Mucosa of stomach (tissue), 1 donor: ENCODE measurements around the gene SLC22A15.

Experiments
- H3K27me3 ChIP-seq: one replicate; pipeline ENCODE4 v1.7.0; 2013; ENCODE audit warnings: mild to moderate bottlenecking, low read length; ENCODE audit not compliant: control insufficient read depth, insufficient read depth
- H3K36me3 ChIP-seq: one replicate; pipeline ENCODE4 v1.7.0; 2013; ENCODE audit warnings: low read length; ENCODE audit not compliant: control insufficient read depth, insufficient read depth
- H3K4me1 ChIP-seq: one replicate; pipeline ENCODE4 v1.7.0; 2013; ENCODE audit warnings: mild to moderate bottlenecking, low read length; ENCODE audit not compliant: control insufficient read depth, insufficient read depth
- H3K4me3 ChIP-seq: one replicate; pipeline ENCODE4 v1.7.0; 2013; ENCODE audit warnings: low read length
- H3K9ac ChIP-seq: one replicate; pipeline ENCODE4 v1.7.0; 2013; ENCODE audit warnings: mild to moderate bottlenecking, low read length, moderate library complexity
- H3K9me3 ChIP-seq: one replicate; pipeline ENCODE4 v1.7.0; 2013; ENCODE audit warnings: mild to moderate bottlenecking, low read length, moderate library complexity; ENCODE audit not compliant: control insufficient read depth
- donor health status: Pancreatic carcinoma.

SLC22A15 gene

GRCh38 chr1:115976062-115976920, at the start of gene SLC22A15:
SLC22A15 (plus strand) TSS chr1:115976513; CDS start chr1:115976628, 115 bp downstream.
- Histone ChIP-seq H3K36me3 (no peaks in the 10 kb centered on the region), H3K9me3 (no peaks in the 10 kb centered on the region), H3K4me3 (peak within 1 kb of the TSS; percentile 63), H3K27me3 (no peaks in the 10 kb centered on the region), H3K9ac (peak within 1 kb of the TSS; percentile 83), H3K4me1 (peaks cover 18% of the 10 kb centered on the region)

GRCh38 chr1:115927971-115928370, 48.3 kb upstream of the SLC22A15 start:
- Histone ChIP-seq H3K27me3 (no peaks in the 10 kb centered on the region), H3K36me3 (no peaks in the 10 kb centered on the region)

GRCh38 chr1:115929881-115930280, 46.4 kb upstream of the SLC22A15 start:
- Histone ChIP-seq H3K36me3 (no peaks in the 10 kb centered on the region), H3K9me3 (no peaks in the 10 kb centered on the region), H3K4me3 (no peak overlapping the region), H3K27me3 (no peaks in the 10 kb centered on the region), H3K4me1 (peaks cover under 1% of the 10 kb centered on the region), H3K9ac (no peak overlapping the region)

More at GRCh38 chr1:115927971-115928370, 48.3 kb upstream of the SLC22A15 start:
- Histone ChIP-seq H3K9ac (no peak overlapping the region), H3K4me3 (no peak overlapping the region), H3K9me3 (no peaks in the 10 kb centered on the region), H3K4me1 (peaks cover 8% of the 10 kb centered on the region)

GRCh38 chr1:115933625-115934024, 42.7 kb upstream of the SLC22A15 start:
- Histone ChIP-seq H3K4me1 (no peaks in the 10 kb centered on the region), H3K9me3 (no peaks in the 10 kb centered on the region), H3K4me3 (no peak overlapping the region), H3K9ac (no peak overlapping the region), H3K36me3 (no peaks in the 10 kb centered on the region), H3K27me3 (no peaks in the 10 kb centered on the region)

- H3K36me3 ChIP-seq: no peaks in the 10 kb centered on the region
- no peak overlapping the region for H3K9ac ChIP-seq
- H3K9me3 ChIP-seq: no peaks in the 10 kb centered on the region
- H3K27me3 ChIP-seq: no peaks in the 10 kb centered on the region
- H3K4me3 ChIP-seq: no peak overlapping the region
- no peaks in the 10 kb centered on the region for H3K4me1 ChIP-seq
Measured at GRCh38 chr1:115939455-115939854, 36.9 kb upstream of the SLC22A15 start.

GRCh38 chr1:115946116-115946515, 30.2 kb upstream of the SLC22A15 start:
- H3K9me3 ChIP-seq: no peaks in the 10 kb centered on the region
- H3K9ac ChIP-seq: no peak overlapping the region
- no peaks in the 10 kb centered on the region for H3K36me3 ChIP-seq
- H3K27me3 ChIP-seq: no peaks in the 10 kb centered on the region
- H3K4me3 ChIP-seq: no peak overlapping the region
- H3K4me1 ChIP-seq: peaks cover 4% of the 10 kb centered on the region

GRCh38 chr1:115949156-115949555, 27.2 kb upstream of the SLC22A15 start:
- H3K9ac ChIP-seq: no peak overlapping the region
- H3K36me3 ChIP-seq: no peaks in the 10 kb centered on the region
- no peaks in the 10 kb centered on the region for H3K9me3 ChIP-seq
- H3K4me1 ChIP-seq: peaks cover 26% of the 10 kb centered on the region
- H3K4me3 ChIP-seq: no peak overlapping the region
- H3K27me3 ChIP-seq: no peaks in the 10 kb centered on the region

- H3K36me3 ChIP-seq: no peaks in the 10 kb centered on the region
- H3K4me3 ChIP-seq: no peak overlapping the region
- no peak overlapping the region for H3K9ac ChIP-seq
- no peaks in the 10 kb centered on the region for H3K27me3 ChIP-seq
- peaks cover 25% of the 10 kb centered on the region for H3K4me1 ChIP-seq
- no peaks in the 10 kb centered on the region for H3K9me3 ChIP-seq
Measured at GRCh38 chr1:115951560-115951959, 24.8 kb upstream of the SLC22A15 start.

GRCh38 chr1:115952547-115952946, 23.8 kb upstream of the SLC22A15 start:
- Histone ChIP-seq H3K9me3 (no peaks in the 10 kb centered on the region), H3K9ac (peak overlapping the region; percentile 23), H3K4me1 (peaks cover 25% of the 10 kb centered on the region), H3K4me3 (no peak overlapping the region), H3K36me3 (no peaks in the 10 kb centered on the region), H3K27me3 (no peaks in the 10 kb centered on the region)

GRCh38 chr1:115953180-115953579, 23.1 kb upstream of the SLC22A15 start:
- H3K9ac ChIP-seq: peak overlapping the region; percentile 23
- no peak overlapping the region for H3K4me3 ChIP-seq
- peaks cover 25% of the 10 kb centered on the region for H3K4me1 ChIP-seq
- H3K36me3 ChIP-seq: no peaks in the 10 kb centered on the region
- H3K27me3 ChIP-seq: no peaks in the 10 kb centered on the region
- H3K9me3 ChIP-seq: no peaks in the 10 kb centered on the region

- Histone ChIP-seq H3K36me3 (no peaks in the 10 kb centered on the region), H3K9me3 (no peaks in the 10 kb centered on the region), H3K4me1 (peaks cover 25% of the 10 kb centered on the region), H3K27me3 (no peaks in the 10 kb centered on the region), H3K9ac (no peak overlapping the region), H3K4me3 (no peak overlapping the region)
Measured at GRCh38 chr1:115954684-115955083, 21.6 kb upstream of the SLC22A15 start.

GRCh38 chr1:115955228-115955627, 21.1 kb upstream of the SLC22A15 start:
- Histone ChIP-seq H3K4me3 (no peak overlapping the region), H3K9ac (no peak overlapping the region), H3K36me3 (no peaks in the 10 kb centered on the region), H3K4me1 (peaks cover 25% of the 10 kb centered on the region), H3K9me3 (no peaks in the 10 kb centered on the region), H3K27me3 (no peaks in the 10 kb centered on the region)
